K562 (cell line): ENCODE results near the gene BOLA1. TPM values are rescaled to one million over a fixed set of nuclear protein-coding genes. Genes with fewer than 3 reads are reported as not detected.
A peak's percentile ranks its signal among the peaks of the same experiment; 100 is the strongest.

Experiments used
- BRF2 ChIP-seq: IDR thresholded peaks from 3 replicates; pipeline ENCODE4 v1.6.1; 2011; ENCODE audit warnings: borderline replicate concordance, mild to moderate bottlenecking; ENCODE audit not compliant: insufficient read length, insufficient read depth
- MAFF ChIP-seq: IDR thresholded peaks from 2 replicates; pipeline ENCODE4 v1.6.1; 2012; ENCODE audit warnings: low read length, improper control_type of control experiment
- MYBL2 ChIP-seq, 2 experiments: fragments of 450-650 bp in 1 of 2; sonication (generic) in 1 of 2; formaldehyde crosslinking in 1 of 2; IDR thresholded peaks; 2 replicates each; pipeline versions ENCODE4 v1.6.1 to v1.8.1; 2017 to 2022; ENCODE audit warnings: borderline replicate concordance in 1 of 2, inconsistent platforms in 1 of 2, low read depth in 1 of 2, mild to moderate bottlenecking in 1 of 2, missing genetic modification reagents in 1 of 2, moderate library complexity in 1 of 2
- SRSF1 ChIP-seq: fragments of 200-400 bp; formaldehyde crosslinking; IDR thresholded peaks from 2 replicates; pipeline ENCODE4 v1.6.1; 2017; ENCODE audit warnings: mild to moderate bottlenecking, low read depth, low read length, moderate library complexity
- ZBTB9 ChIP-seq: fragments of 450-650 bp; formaldehyde crosslinking; IDR thresholded peaks from 2 replicates; pipeline ENCODE4 v1.4.0; 2020; ENCODE audit warnings: mild to moderate bottlenecking, moderate library complexity
- ZNF217 ChIP-seq: sonication (generic); formaldehyde crosslinking; IDR thresholded peaks from 2 replicates; pipeline ENCODE4 v1.8.0; 2022; ENCODE audit warnings: mild to moderate bottlenecking, missing genetic modification reagents
- ZNF318 ChIP-seq, 2 experiments: fragments of 450-650 bp; IDR thresholded peaks; 2 replicates each; pipeline ENCODE4 v1.6.1; 2016; ENCODE audit warnings: mild to moderate bottlenecking in 2 of 2, borderline replicate concordance in 1 of 2, low read depth in 1 of 2, moderate library complexity in 1 of 2
- ZNF444 ChIP-seq: fragments of 250-450 bp; sonication (Bioruptor Pico); IDR thresholded peaks from 2 replicates; pipeline ENCODE4 v1.4.0; 2020; ENCODE audit warnings: mild to moderate bottlenecking, moderate library complexity
- polyA plus RNA-seq, 8 experiments: library from polyadenylated mRNA; depleted of rRNA in 4 of 8; stranded (reverse) in 5 of 8; unstranded in 3 of 8; fragments of >200 nt; fragmentation: Nextera tagmentation in 2 of 8; fragmentation: Illumina TruSeq in 1 of 8; extraction: Ambion mirVana in 2 of 8; extraction: Trizol in 1 of 8; gene quantifications; 2 replicates each; pipeline versions ENCODE4 v1.2.1 to v1.2.3, GENCODE V29; 2011 to 2014; ENCODE audit warnings: inconsistent platforms in 1 of 8, missing spikeins in 1 of 8
- total RNA-seq, 7 experiments: library from RNA; depleted of rRNA in 6 of 7; stranded (reverse); fragments of >200 nt in 6 of 7; fragmentation: Illumina TruSeq in 2 of 7; extraction: Trizol in 2 of 7; gene quantifications; 2 replicates each; pipeline versions ENCODE4 v1.2.1 to v1.2.3, GENCODE V29; 2011 to 2021; ENCODE audit warnings: low replicate concordance in 1 of 7
- TF ChIP-seq, protein P1 (sequence below): sonication (generic); formaldehyde crosslinking; IDR thresholded peaks from 2 replicates; pipeline ENCODE4 v1.8.1; 2023; ENCODE audit warnings: mild to moderate bottlenecking, missing genetic modification reagents
- TF ChIP-seq, protein P2 (sequence below): IDR thresholded peaks from 2 replicates; pipeline ENCODE4 v1.6.1; 2014; ENCODE audit warnings: antibody characterized with exemption

Gene BOLA1
- total and polyA plus RNA-seq, 9 of the 15 experiments (the other 6 are each of a cell fraction or from before 2014, with no cell fraction given): 0.18 to 1.2 (median 0.40) TPM; not detected in 2

DNA sequence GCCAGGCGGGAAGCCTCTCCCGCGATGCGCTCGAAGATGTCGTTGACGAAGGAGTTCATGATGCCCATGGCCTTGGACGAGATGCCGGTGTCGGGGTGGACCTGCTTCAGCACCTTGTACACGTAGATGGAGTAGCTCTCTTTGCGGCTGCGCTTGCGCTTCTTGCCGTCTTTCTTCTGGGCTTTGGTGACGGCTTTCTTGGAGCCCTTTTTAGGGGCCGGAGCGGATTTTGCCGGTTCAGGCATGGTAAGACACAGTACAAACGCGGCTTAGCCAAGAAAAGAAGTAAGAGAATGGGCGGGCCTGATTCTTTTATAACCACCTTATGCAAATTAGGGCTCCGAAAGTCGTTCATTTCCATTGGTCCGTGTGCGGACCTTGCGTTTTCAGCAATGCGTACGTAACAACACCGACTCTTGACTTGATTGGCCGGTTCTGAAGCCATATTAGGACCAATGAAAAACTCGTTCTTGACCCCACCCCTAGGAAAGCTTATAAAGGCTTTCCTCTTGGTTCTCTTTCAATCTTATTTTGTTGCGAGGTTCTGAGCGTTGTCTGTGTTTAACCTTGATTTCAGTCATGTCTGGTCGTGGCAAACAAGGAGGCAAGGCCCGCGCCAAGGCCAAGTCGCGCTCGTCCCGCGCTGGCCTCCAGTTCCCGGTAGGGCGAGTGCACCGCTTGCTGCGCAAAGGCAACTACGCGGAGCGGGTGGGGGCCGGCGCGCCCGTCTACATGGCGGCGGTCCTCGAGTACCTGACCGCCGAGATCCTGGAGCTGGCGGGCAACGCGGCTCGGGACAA lies 12.8 kb upstream of the BOLA1 start (continued):
- 0 out of 2 replicates have a peak, but pooled peaks have one; percentile 67 for TF ChIP-seq SRSF1
- peak; percentile 67; the same call in 1 of the 2 replicates for TF ChIP-seq ZBTB9 (CRISPR knock-in tag)
- TF ChIP-seq MAFF: no peak
- TF ChIP-seq, protein P1, sequence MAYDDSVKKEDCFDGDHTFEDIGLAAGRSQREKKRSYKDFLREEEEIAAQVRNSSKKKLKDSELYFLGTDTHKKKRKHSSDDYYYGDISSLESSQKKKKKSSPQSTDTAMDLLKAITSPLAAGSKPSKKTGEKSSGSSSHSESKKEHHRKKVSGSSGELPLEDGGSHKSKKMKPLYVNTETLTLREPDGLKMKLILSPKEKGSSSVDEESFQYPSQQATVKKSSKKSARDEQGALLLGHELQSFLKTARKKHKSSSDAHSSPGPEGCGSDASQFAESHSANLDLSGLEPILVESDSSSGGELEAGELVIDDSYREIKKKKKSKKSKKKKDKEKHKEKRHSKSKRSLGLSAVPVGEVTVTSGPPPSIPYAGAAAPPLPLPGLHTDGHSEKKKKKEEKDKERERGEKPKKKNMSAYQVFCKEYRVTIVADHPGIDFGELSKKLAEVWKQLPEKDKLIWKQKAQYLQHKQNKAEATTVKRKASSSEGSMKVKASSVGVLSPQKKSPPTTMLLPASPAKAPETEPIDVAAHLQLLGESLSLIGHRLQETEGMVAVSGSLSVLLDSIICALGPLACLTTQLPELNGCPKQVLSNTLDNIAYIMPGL (CRISPR knock-in tag): peak; percentile 72; the same call in 1 of the 2 replicates
- TF ChIP-seq MYBL2 (IDR thresholded peaks at IDR 0.05; ENCODE audit: low read depth): no peak
- no peak for TF ChIP-seq MYBL2 (CRISPR knock-in tag; IDR thresholded peaks at IDR 0.05; ENCODE audit: borderline replicate concordance)
- no peak for TF ChIP-seq ZNF318 (IDR thresholded peaks at IDR 0.05; ENCODE audit: borderline replicate concordance in 1 of 2, low read depth in 1 of 2)
- TF ChIP-seq, protein P2, sequence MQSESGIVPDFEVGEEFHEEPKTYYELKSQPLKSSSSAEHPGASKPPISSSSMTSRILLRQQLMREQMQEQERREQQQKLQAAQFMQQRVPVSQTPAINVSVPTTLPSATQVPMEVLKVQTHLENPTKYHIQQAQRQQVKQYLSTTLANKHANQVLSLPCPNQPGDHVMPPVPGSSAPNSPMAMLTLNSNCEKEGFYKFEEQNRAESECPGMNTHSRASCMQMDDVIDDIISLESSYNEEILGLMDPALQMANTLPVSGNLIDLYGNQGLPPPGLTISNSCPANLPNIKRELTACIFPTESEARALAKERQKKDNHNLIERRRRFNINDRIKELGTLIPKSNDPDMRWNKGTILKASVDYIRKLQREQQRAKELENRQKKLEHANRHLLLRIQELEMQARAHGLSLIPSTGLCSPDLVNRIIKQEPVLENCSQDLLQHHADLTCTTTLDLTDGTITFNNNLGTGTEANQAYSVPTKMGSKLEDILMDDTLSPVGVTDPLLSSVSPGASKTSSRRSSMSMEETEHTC: no peak
- no peak for TF ChIP-seq BRF2
- TF ChIP-seq ZNF217 (CRISPR knock-in tag): no peak
- TF ChIP-seq ZNF444 (CRISPR knock-in tag): no peak
